NT2/D1 (cell line): ENCODE results near the gene RNU7-1.

Experiments used
- SUZ12 ChIP-seq: IDR thresholded peaks from 2 replicates; pipeline ENCODE4 v1.6.1; 2011; ENCODE audit not compliant: insufficient read length, insufficient read depth; ENCODE audit errors: extremely low read depth
- YY1 ChIP-seq: IDR thresholded peaks from 2 replicates; pipeline ENCODE4 v1.6.1; 2011; ENCODE audit not compliant: insufficient read length, insufficient read depth
- ZNF274 ChIP-seq: IDR thresholded peaks from 2 replicates; pipeline ENCODE4 v1.6.1; 2011; ENCODE audit warnings: mild to moderate bottlenecking, low read depth, low read length

DNA sequence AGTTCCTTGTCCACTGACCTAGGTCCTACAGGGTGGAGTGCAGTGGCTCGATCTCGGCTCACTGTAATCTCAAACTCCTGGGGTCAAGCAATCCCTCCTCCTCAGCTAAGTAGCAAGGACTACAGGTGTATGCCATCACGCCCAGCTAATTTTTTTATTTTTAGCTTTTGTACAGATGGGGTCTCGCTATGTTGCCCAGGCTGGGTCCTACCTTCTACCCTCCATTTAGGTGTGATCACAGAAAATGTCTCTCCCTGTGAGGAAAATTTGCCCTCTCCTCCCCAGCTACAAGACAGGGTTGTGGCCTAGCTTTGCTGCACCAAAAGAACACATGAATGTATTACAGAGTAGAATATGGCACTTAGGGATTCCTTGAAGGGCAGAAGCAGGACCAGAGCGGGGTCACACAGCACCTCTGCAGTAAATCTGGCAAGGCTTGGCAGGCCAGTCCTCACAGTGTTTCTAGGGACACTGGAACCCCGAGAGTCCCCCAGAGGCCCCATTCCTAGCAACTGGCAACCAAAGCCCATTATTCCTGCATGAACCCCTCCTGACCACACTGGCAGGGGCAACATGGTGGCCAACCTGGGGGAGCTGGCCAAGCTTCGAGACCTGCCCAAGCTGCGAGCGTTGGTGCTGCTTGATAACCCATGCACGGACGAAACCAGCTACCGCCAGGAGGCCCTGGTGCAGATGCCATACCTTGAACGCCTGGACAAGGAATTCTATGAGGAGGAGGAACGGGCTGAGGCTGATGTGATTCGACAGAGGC is 31.3 kb upstream of the RNU7-1 start:
- TF ChIP-seq ZNF274 (no peak), SUZ12 (no peak), YY1 (no peak)
